GM18505 (cell line): ENCODE results near the gene CPM.

ENCODE experiments used
- ATAC-seq: cut with Tn5 transposase; IDR thresholded peaks from one replicate; pipeline ENCODE4 v1.9.1; 2021; ENCODE audit not compliant: unreplicated experiment
- POLR2A ChIP-seq: IDR thresholded peaks from 4 replicates; pipeline ENCODE4 v1.6.1; 2011; ENCODE audit warnings: borderline replicate concordance; ENCODE audit not compliant: insufficient read depth, insufficient read length; ENCODE audit errors: extremely low read depth

The CPM gene

GRCh38 chr12:68944296-68945076, 11.5 kb upstream of the CPM start:
- ATAC-seq, result no peak
- no peak for TF ChIP-seq POLR2A

GRCh38 chr12:68943848-68944247, 10.9 kb upstream of the CPM start:
- TF ChIP-seq POLR2A, result no peak
- ATAC-seq, result no peak

GRCh38 chr12:68940731-68941130, 7.8 kb upstream of the CPM start:
- no peak for TF ChIP-seq POLR2A
- no peak for ATAC-seq

- ATAC-seq, result no peak
- no peak for TF ChIP-seq POLR2A
Observed at GRCh38 chr12:68939505-68939904, 6.5 kb upstream of the CPM start.

DNA sequence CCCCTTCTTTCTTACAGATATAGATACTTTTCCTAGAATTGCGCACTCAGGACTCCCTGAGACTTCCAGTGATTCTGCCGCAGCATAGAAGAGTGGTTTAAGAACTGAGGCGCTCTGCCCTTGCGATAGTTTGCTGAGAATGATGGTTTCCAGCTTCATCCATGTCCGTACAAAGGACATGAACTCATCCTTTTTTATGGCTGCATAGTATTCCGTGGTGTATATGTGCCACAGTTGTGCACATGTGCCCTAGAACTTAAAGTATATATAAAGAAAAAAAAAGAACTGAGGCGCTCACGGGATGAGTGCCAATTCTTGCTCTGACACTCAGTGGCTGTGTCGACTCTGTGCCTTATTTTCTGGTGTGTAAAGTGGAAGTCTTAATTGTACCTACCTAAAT, 1.4 kb upstream of the CPM start:
- no peak for TF ChIP-seq POLR2A
- no peak for ATAC-seq

DNA sequence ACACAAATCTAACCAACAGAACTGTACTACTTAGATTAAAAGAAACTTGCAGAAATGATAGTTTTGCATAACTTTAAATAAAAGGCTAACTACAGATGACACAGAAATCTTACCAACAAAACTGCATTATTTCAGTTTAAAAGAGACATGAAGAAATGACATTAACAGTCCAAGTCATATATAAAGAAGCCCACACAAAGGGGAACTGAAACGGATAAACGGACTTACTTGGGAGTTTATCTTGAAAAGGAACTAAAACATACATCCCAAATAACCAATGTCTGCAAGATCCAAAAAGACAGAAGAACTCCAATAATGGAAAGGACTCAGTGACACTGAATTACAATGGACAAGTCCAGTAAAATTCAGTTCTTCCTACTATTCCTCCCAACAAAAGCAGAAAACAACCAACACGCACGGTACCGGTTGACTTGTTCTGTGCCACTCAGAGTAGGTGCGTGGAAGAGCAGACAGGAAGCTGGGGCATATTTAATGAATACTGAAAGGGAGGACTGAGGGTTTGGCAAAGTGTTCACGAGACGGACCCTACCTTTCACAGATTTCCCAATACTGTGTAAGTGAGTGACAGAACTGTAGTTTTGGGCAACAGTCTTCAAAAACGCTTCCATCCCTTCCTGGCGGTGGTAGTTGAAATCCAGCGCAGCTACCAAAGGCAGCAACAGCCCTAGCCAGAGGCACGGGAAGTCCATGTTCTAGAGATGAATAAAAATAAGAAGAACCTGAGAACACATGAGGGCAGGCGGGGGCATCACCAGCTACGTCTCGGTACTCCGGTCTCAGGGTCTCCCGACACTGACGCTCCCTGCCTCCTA, 627 bp downstream of the CPM start:
- TF ChIP-seq POLR2A, result no peak
- ATAC-seq, result peak; percentile 42

DNA sequence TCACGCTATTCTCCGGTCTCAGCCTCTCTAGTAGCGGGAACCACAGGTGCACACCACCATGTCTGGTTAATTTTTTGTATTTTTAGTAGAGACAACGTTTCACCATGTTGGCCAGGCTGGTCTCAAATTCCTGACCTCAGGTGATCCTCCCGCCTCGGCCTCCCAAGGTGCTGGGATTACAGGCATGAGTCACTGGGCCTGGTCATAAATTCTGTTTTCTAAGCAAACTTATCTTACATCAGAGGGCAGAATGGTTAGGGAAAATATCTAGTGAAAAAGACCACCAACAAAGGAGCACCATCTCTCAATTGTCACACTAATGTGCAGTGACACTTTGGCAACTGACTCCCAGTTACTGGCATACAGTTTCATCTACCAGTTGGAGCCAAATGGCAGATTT, 2.8 kb downstream of the CPM start:
- no peak for ATAC-seq

GRCh38 chr12:68924546-68924945, 8.4 kb downstream of the CPM start:
- ATAC-seq, result no peak
- no peak for TF ChIP-seq POLR2A

More for the DNA sequence above, 2.8 kb downstream of the CPM start:
- TF ChIP-seq POLR2A, result no peak

- ATAC-seq, result no peak
- TF ChIP-seq POLR2A, result no peak
Observed at GRCh38 chr12:68919581-68920239, 13.3 kb downstream of the CPM start.

DNA sequence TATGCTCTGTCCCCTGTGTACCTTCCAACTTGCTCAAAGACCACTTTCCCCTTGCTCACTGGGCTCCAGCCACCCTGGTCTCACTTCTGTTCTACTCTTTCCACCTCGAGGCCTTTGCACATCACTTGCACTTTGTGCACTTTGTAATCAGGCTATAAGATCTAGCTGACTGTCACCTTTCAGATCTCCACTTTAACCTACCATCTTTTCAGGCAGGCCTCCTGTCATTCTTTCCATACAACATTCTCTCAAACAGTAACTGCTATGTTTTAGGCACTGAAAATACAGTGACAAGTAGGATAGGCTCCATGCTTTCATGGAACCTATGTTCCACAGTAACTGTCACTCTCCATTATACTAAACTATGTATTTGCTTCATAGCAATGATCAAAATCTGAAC, 14.0 kb downstream of the CPM start:
- no peak for TF ChIP-seq POLR2A
- no peak for ATAC-seq

GRCh38 chr12:68915055-68915454, 17.9 kb downstream of the CPM start:
- no peak for ATAC-seq
- TF ChIP-seq POLR2A, result no peak

- no peak for TF ChIP-seq POLR2A
- ATAC-seq, result no peak
Observed at GRCh38 chr12:68913682-68914081, 19.3 kb downstream of the CPM start.

GRCh38 chr12:68912916-68913315, 20.1 kb downstream of the CPM start:
- no peak for ATAC-seq
- no peak for TF ChIP-seq POLR2A
